SK-N-SH (cell line): ENCODE results near the gene KCNIP4.

Experiments used
- EP300 ChIP-seq, 2 experiments: IDR thresholded peaks; 2 replicates each; pipeline versions ENCODE4 v1.4.0 to v1.6.1; 2012; ENCODE audit warnings: borderline replicate concordance in 1 of 2, low read depth in 1 of 2, low read length in 1 of 2
- EZH2phosphoT487 ChIP-seq: fragments of 200-600 bp; sonication (generic); IDR thresholded peaks from 2 replicates; pipeline ENCODE4 v1.6.1; 2017; ENCODE audit warnings: low read depth, mixed run types, mild to moderate bottlenecking, antibody characterized with exemption, moderate library complexity, borderline replicate concordance
- RFX5 ChIP-seq: IDR thresholded peaks from 2 replicates; pipeline ENCODE4 v1.6.1; 2012; ENCODE audit warnings: mild to moderate bottlenecking, improper control_type of control experiment, low read length
- YY1 ChIP-seq: IDR thresholded peaks from 2 replicates; pipeline ENCODE4 v1.4.0; 2012; ENCODE audit warnings: low read depth, mild to moderate bottlenecking
- TF ChIP-seq, protein P1 (sequence below): IDR thresholded peaks from 2 replicates; pipeline ENCODE4 v1.4.0; 2012; ENCODE audit warnings: low read depth, borderline replicate concordance

DNA sequence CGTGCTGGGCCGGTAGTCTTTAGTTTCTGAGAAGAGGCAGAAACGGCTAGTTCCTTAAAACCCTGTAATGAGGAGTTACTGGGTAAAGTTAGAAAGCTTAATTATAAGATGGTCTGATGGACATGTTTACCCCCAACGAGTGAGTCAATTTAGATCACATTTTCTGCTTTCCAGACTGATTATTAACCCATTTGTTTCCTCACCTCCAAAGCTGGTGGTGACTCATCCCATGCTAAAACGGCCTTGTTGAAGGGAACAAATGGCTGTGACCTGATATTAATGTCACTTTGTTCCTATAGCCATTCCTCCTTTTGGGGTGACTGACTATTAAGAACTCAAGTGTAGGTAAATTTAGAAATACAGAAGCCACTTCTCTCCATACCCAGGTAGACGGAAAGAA is 232.0 kb downstream of the KCNIP4 start:
- TF ChIP-seq, protein P1, sequence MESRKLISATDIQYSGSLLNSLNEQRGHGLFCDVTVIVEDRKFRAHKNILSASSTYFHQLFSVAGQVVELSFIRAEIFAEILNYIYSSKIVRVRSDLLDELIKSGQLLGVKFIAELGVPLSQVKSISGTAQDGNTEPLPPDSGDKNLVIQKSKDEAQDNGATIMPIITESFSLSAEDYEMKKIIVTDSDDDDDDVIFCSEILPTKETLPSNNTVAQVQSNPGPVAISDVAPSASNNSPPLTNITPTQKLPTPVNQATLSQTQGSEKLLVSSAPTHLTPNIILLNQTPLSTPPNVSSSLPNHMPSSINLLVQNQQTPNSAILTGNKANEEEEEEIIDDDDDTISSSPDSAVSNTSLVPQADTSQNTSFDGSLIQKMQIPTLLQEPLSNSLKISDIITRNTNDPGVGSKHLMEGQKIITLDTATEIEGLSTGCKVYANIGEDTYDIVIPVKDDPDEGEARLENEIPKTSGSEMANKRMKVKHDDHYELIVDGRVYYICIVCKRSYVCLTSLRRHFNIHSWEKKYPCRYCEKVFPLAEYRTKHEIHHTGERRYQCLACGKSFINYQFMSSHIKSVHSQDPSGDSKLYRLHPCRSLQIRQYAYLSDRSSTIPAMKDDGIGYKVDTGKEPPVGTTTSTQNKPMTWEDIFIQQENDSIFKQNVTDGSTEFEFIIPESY = no peak
- no peak for TF ChIP-seq EP300 (IDR thresholded peaks at IDR 0.05; ENCODE audit: borderline replicate concordance in 1 of 2, low read depth in 1 of 2, low read length in 1 of 2)
- TF ChIP-seq RFX5 = no peak
- no peak for TF ChIP-seq EZH2phosphoT487
- no peak for TF ChIP-seq YY1
